H1 (cell line): ENCODE data around the gene RASGEF1B.

Source experiments
- MAFK ChIP-seq: IDR thresholded peaks from 2 replicates; pipeline ENCODE4 v1.6.1; 2012; ENCODE audit warnings: low read depth, mild to moderate bottlenecking, improper control_type of control experiment, low read length
- SIN3A ChIP-seq, 2 experiments: IDR thresholded peaks in 1 of 2; conservative IDR thresholded peaks in 1 of 2; 2 replicates each; pipeline ENCODE4 v1.6.1; 2011 to 2012; ENCODE audit warnings: low read length in 2 of 2, improper control_type of control experiment in 1 of 2, low read depth in 1 of 2, mild to moderate bottlenecking in 1 of 2
- TF ChIP-seq, protein P1 (sequence below), 3 experiments: IDR thresholded peaks; 1 replicate in 2 of 3; 2 replicates in 1 of 3; pipeline versions ENCODE4 v1.5.1 to v1.6.1; 2011; ENCODE audit warnings: low read length in 3 of 3, mild to moderate bottlenecking in 3 of 3, inconsistent platforms in 2 of 3, low read depth in 1 of 3, moderate library complexity in 1 of 3; ENCODE audit not compliant: insufficient read depth in 1 of 3; ENCODE audit errors: control extremely low read depth in 1 of 3

- TF ChIP-seq, protein P1, sequence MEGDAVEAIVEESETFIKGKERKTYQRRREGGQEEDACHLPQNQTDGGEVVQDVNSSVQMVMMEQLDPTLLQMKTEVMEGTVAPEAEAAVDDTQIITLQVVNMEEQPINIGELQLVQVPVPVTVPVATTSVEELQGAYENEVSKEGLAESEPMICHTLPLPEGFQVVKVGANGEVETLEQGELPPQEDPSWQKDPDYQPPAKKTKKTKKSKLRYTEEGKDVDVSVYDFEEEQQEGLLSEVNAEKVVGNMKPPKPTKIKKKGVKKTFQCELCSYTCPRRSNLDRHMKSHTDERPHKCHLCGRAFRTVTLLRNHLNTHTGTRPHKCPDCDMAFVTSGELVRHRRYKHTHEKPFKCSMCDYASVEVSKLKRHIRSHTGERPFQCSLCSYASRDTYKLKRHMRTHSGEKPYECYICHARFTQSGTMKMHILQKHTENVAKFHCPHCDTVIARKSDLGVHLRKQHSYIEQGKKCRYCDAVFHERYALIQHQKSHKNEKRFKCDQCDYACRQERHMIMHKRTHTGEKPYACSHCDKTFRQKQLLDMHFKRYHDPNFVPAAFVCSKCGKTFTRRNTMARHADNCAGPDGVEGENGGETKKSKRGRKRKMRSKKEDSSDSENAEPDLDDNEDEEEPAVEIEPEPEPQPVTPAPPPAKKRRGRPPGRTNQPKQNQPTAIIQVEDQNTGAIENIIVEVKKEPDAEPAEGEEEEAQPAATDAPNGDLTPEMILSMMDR (IDR thresholded peaks at IDR 0.05; ENCODE audit: control extremely low read depth in 1 of 3, insufficient read depth in 1 of 3, low read depth in 1 of 3, low read length in 3 of 3) = no peak
- TF ChIP-seq SIN3A (conservative IDR thresholded peaks at IDR 0.05 in 1 of 2, IDR thresholded peaks at IDR 0.05 in 1 of 2; ENCODE audit: low read depth in 1 of 2, low read length in 2 of 2) = no peak
- TF ChIP-seq MAFK = no peak
These were observed 24.0 kb downstream of the RASGEF1B start for GRCh38 chr4:81447566-81448229.
